B cell (primary cell): ENCODE data around the gene BORCS8. TPM values are rescaled to one million over a fixed set of nuclear protein-coding genes. Genes with fewer than 3 reads are reported as not detected.

ENCODE experiments used
- ATAC-seq: fragments of 200-7000 bp; cut with Tn5 transposase; one replicate; pipeline ENCODE4 v1.10.0; 2021; ENCODE audit warnings: low read depth, mild to moderate bottlenecking, moderate number of reproducible peaks, moderate library complexity
- CTCF ChIA-PET: fragments of 350-600 bp; sonication (Branson Sonifier 250); formaldehyde crosslinking; loops from one replicate; lab custom pipeline; 2021; ENCODE audit warnings: antibody characterized with exemption, inconsistent platforms; lab: Charles Lee
- POLR2A ChIA-PET: fragments of 350-600 bp; sonication (Branson Sonifier 250); formaldehyde crosslinking; loops from one replicate; lab custom pipeline; 2021; ENCODE audit warnings: antibody characterized with exemption; lab: Charles Lee
- DNase-seq: peaks from one replicate; pipeline ENCODE4 v3.0.0; 2013
- H2AFZ ChIP-seq: 2 replicates; pipeline ENCODE4 v1.6.1; 2012; ENCODE audit warnings: mild to moderate bottlenecking, low read depth, low read length; ENCODE audit not compliant: insufficient read depth, poor library complexity, severe bottlenecking
- H3K27ac ChIP-seq, 2 donors: 1 replicate in 1 of 2; 2 replicates in 1 of 2; pipeline ENCODE4 v1.5.1; 2012 to 2013; ENCODE audit warnings: low read length in 2 of 2, mild to moderate bottlenecking in 2 of 2, moderate library complexity in 1 of 2
- H3K27me3 ChIP-seq, 4 experiments: fragments of 200-600 bp in 1 of 4; sonication (generic) in 1 of 4; replicated peaks in 1 of 4; 1 replicate in 2 of 4; 2 replicates in 2 of 4; pipeline versions ENCODE4 v1.6.1 to v1.7.0; 2013 to 2016; ENCODE audit warnings: low read length in 3 of 4, mild to moderate bottlenecking in 2 of 4, mixed read lengths in 1 of 4, moderate library complexity in 1 of 4; ENCODE audit not compliant: insufficient read depth in 4 of 4, control insufficient read depth in 3 of 4; ENCODE audit errors: control extremely low read depth in 1 of 4
- H3K36me3 ChIP-seq, 2 experiments: replicated peaks in 1 of 2; 1 replicate in 1 of 2; 2 replicates in 1 of 2; pipeline versions ENCODE4 v1.6.1 to v1.7.1; 2013; ENCODE audit warnings: low read length in 1 of 2; ENCODE audit not compliant: insufficient read depth in 2 of 2, control insufficient read depth in 1 of 2; ENCODE audit errors: control extremely low read depth in 1 of 2, extremely low read depth in 1 of 2
- H3K4me1 ChIP-seq, 2 donors: fragments of 200-600 bp in 1 of 2; sonication (generic) in 1 of 2; 1 replicate in 1 of 2; 2 replicates in 1 of 2; pipeline versions ENCODE4 v1.5.1 to v1.6.1; 2013 to 2017; ENCODE audit warnings: low read length in 2 of 2; ENCODE audit not compliant: control insufficient read depth in 2 of 2, insufficient read depth in 2 of 2
- H3K4me2 ChIP-seq: replicated peaks from 2 replicates; pipeline ENCODE3; 2012; ENCODE audit warnings: mild to moderate bottlenecking, low read depth, low read length; ENCODE audit not compliant: poor library complexity, severe bottlenecking
- H3K4me3 ChIP-seq, 5 experiments: fragments of 200-600 bp in 1 of 5; sonication (generic) in 1 of 5; 1 replicate in 3 of 5; 2 replicates in 2 of 5; pipeline versions ENCODE4 v1.5.1 to v1.7.0; 2011 to 2016; ENCODE audit warnings: low read length in 4 of 5, mild to moderate bottlenecking in 4 of 5, low read depth in 2 of 5, control low read depth in 1 of 5, moderate library complexity in 1 of 5; ENCODE audit not compliant: insufficient read depth in 1 of 5; ENCODE audit errors: control extremely low read depth in 1 of 5, extremely low read depth in 1 of 5
- H3K79me2 ChIP-seq: fragments of 200-600 bp; sonication (generic); one replicate; pipeline ENCODE4 v1.6.0; 2016; ENCODE audit warnings: low read length; ENCODE audit not compliant: control insufficient read depth, insufficient read depth
- H3K9ac ChIP-seq: fragments of 200-600 bp; sonication (generic); 2 replicates; pipeline ENCODE4 v1.6.1; 2017; ENCODE audit warnings: mild to moderate bottlenecking, low read length, moderate library complexity
- H3K9me3 ChIP-seq, 3 donors: one replicate each; pipeline versions ENCODE4 v1.6.1 to v1.7.1; 2013; ENCODE audit warnings: low read length in 2 of 3; ENCODE audit not compliant: control insufficient read depth in 2 of 3, insufficient read depth in 1 of 3; ENCODE audit errors: control extremely low read depth in 1 of 3
- H4K20me1 ChIP-seq: 2 replicates; pipeline ENCODE4 v1.6.0; 2012; ENCODE audit warnings: mild to moderate bottlenecking, low read length; ENCODE audit not compliant: insufficient read depth, control insufficient read depth, poor library complexity, severe bottlenecking
- H3K27ac Mint-ChIP-seq: one replicate; pipeline ENCODE4 v1.8.0; 2021; ENCODE audit warnings: mixed read lengths
- H3K27me3 Mint-ChIP-seq: one replicate; pipeline ENCODE4 v1.8.0; 2021; ENCODE audit warnings: mixed read lengths
- H3K4me1 Mint-ChIP-seq: one replicate; pipeline ENCODE4 v1.8.0; 2021; ENCODE audit warnings: mixed read lengths
- H3K4me3 Mint-ChIP-seq: one replicate; pipeline ENCODE4 v1.8.0; 2021; ENCODE audit warnings: mixed read lengths
- H3K9me3 Mint-ChIP-seq: one replicate; pipeline ENCODE4 v1.8.0; 2022; ENCODE audit warnings: mixed read lengths; ENCODE audit not compliant: insufficient read depth
- EZH2 ChIP-seq: IDR thresholded peaks from 2 replicates; pipeline ENCODE4 v1.6.1; 2012; ENCODE audit warnings: borderline replicate concordance, low read depth, mild to moderate bottlenecking, moderate library complexity, low read length; ENCODE audit not compliant: insufficient read depth, poor library complexity, severe bottlenecking
- whole genome bisulfite sequencing: methylation state at CpG from one replicate; pipeline ENCODE4 v1.1.5; 2013; ENCODE audit warnings: missing lambda C conversion rate; ENCODE audit not compliant: insufficient coverage; 5-methylcytosine and 5-hydroxymethylcytosine counted together
- intact Hi-C: fragments of 100-400 bp; cut with micrococcal nuclease; formaldehyde crosslinking; loops from one replicate; pipeline ENCODE4 v1.10.0; 2022
- polyA plus RNA-seq: library from polyadenylated mRNA; depleted of rRNA; stranded (reverse); fragments of >200 nt; gene quantifications from 2 replicates; pipeline ENCODE4 v1.2.3, GENCODE V29; 2012
- total RNA-seq, 2 donors: library from RNA; stranded (reverse); fragments of 120-200 nt in 1 of 2; gene quantifications; 1 replicate in 1 of 2; 2 replicates in 1 of 2; pipeline versions ENCODE4 v1.2.3 to v1.2.4, GENCODE V29; 2013 to 2022
- TF ChIP-seq, protein P1 (sequence below): fragments of 200-600 bp; IDR thresholded peaks from one replicate; pipeline ENCODE4 v1.8.0; 2022; ENCODE audit warnings: antibody characterized with exemption, mild to moderate bottlenecking

The BORCS8 gene
- total and polyA plus RNA-seq, 2 donors (not counting 1 experiment from before 2014, with no cell fraction given): 37.6 to 63.1 TPM

DNA sequence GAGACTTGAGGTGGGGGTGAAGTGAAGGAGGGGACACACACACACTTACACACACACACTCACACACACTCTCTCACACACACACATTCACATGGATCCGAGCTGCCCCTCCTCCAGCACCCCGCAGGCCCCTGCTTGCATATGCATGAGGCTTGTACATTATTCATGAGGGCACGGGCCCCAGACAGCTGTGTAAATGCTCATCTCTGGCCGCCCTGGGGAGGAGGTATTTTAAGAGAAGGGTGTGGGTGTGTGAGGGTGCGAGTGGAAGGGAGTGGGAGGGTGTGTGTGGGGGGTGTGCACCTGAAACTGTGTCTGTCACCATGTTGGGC, 22.2 kb upstream of the BORCS8 start:
- H3K27me3 ChIP-seq: peaks cover 0 to 63% (median 31%) of the 10 kb centered on the region in 4 experiments
- ChIA-PET POLR2A (no interaction called here), CTCF (interaction anchor here (0.5 to 0.7 kb wide), 2 partner anchors 11 to 289 kb away, joined by 3 to 4 read pairs; partner anchors contain the start of gene NR2C2AP)
- no peaks in the 10 kb centered on the region for H3K36me3 ChIP-seq
- peaks cover 0 to 9% of the 10 kb centered on the region in 2 donors for H3K4me1 ChIP-seq
- DNase-seq: no peak
- Mint-ChIP-seq H3K9me3 (no peaks in the 10 kb centered on the region), H3K27me3 (peaks cover 51% of the 10 kb centered on the region), H3K4me3 (no peak overlapping the region), H3K4me1 (peaks cover 4% of the 10 kb centered on the region), H3K27ac (no peak overlapping the region)
- no peaks in the 10 kb centered on the region for H3K79me2 ChIP-seq
- intact Hi-C loops: no loop called here
- 4% methylated on average over 4 of the region's 5 CpGs for WGBS
- H2AFZ ChIP-seq: no peak overlapping the region
- no peak overlapping the region for H3K9ac ChIP-seq
- peaks cover 0 to 23% (median 0%) of the 10 kb centered on the region in 3 donors for H3K9me3 ChIP-seq
- H4K20me1 ChIP-seq: no peaks in the 10 kb centered on the region
- no peak for ATAC-seq
- H3K4me3 ChIP-seq: no peak overlapping the region
- H3K4me2 ChIP-seq: no peak overlapping the region
- no peak overlapping the region for H3K27ac ChIP-seq
- TF ChIP-seq, protein P1, sequence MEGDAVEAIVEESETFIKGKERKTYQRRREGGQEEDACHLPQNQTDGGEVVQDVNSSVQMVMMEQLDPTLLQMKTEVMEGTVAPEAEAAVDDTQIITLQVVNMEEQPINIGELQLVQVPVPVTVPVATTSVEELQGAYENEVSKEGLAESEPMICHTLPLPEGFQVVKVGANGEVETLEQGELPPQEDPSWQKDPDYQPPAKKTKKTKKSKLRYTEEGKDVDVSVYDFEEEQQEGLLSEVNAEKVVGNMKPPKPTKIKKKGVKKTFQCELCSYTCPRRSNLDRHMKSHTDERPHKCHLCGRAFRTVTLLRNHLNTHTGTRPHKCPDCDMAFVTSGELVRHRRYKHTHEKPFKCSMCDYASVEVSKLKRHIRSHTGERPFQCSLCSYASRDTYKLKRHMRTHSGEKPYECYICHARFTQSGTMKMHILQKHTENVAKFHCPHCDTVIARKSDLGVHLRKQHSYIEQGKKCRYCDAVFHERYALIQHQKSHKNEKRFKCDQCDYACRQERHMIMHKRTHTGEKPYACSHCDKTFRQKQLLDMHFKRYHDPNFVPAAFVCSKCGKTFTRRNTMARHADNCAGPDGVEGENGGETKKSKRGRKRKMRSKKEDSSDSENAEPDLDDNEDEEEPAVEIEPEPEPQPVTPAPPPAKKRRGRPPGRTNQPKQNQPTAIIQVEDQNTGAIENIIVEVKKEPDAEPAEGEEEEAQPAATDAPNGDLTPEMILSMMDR: no peak
- no peak for TF ChIP-seq EZH2

DNA sequence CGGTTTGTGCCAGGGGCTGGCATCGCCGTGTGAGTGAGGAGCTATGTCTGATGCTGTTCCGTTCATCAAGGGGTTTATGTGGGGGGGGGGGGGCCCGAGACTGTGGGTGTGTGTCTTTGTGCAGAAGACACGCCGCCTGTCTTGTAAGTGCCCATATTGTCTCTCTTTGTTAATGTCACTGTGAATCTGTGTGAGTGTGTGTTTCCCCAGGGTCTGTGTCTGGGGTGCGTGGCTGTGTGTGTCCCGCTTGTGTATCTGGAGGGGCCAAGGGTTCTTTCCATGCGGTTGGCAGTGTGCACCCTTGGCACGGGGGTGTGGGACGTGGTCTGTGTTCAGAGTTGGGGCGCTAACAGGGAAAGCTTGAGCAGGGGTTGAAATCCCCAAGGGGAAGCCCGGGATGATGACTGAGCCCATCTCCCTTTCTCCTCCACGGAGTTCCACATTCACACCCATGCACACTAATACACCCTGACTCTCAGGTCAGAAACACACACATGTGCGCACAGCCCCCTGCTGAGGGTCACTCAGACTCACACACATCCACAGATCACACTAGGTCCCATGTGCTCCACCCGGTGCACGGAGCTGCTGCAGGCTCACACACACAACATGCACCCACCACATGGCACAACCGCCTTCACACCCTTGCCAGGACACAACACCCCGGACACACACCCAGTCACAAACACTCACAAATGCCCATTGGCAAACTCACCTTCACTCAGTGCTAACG, 21.6 kb upstream of the BORCS8 start:
- ChIA-PET CTCF (interaction anchor here (0.7 kb wide), 1 partner anchor 10 kb away, joined by 4 read pairs; the partner anchor contains the start of gene NR2C2AP), POLR2A (no interaction called here)
- Mint-ChIP-seq H3K4me1 (peaks cover 4% of the 10 kb centered on the region), H3K27ac (no peak overlapping the region), H3K4me3 (no peak overlapping the region), H3K9me3 (no peaks in the 10 kb centered on the region), H3K27me3 (peaks cover 51% of the 10 kb centered on the region)
- WGBS: 48% methylated on average over 12 of the region's 21 CpGs
- H3K9me3 ChIP-seq: peaks cover 0 to 23% (median 0%) of the 10 kb centered on the region in 3 donors
- H4K20me1 ChIP-seq: no peaks in the 10 kb centered on the region
- no peak for DNase-seq
- H3K27me3 ChIP-seq: peaks cover 0 to 63% (median 31%) of the 10 kb centered on the region in 4 experiments
- H3K4me3 ChIP-seq: no peak overlapping the region
- no peak overlapping the region for H3K4me2 ChIP-seq
- intact Hi-C loops: no loop called here
- H3K9ac ChIP-seq: no peak overlapping the region
- ATAC-seq: no peak
- H3K27ac ChIP-seq: no peak overlapping the region
- H3K4me1 ChIP-seq: peaks cover 0 to 9% of the 10 kb centered on the region in 2 donors
- H2AFZ ChIP-seq: no peak overlapping the region
- no peaks in the 10 kb centered on the region for H3K36me3 ChIP-seq
- H3K79me2 ChIP-seq: no peaks in the 10 kb centered on the region
- TF ChIP-seq, protein P1: no peak
- TF ChIP-seq EZH2: no peak
